Neural progenitor cell (in vitro differentiated cells): ENCODE results near the gene AGBL4.

Source experiments
- CTCF ChIP-seq: fragments of 200-600 bp; sonication (generic); IDR thresholded peaks from 2 replicates; pipeline ENCODE4 v1.5.1; 2017; ENCODE audit warnings: antibody characterized with exemption, mild to moderate bottlenecking
- EZH2phosphoT487 ChIP-seq: fragments of 200-600 bp; sonication (generic); IDR thresholded peaks from 2 replicates; pipeline ENCODE4 v1.6.1; 2017; ENCODE audit warnings: antibody characterized with exemption

GRCh38 chr1:48858200-48858920, 1165.4 kb downstream of the AGBL4 start:
- TF ChIP-seq CTCF, result no peak
- TF ChIP-seq EZH2phosphoT487, result no peak
